DND-41 (cell line): ENCODE results near the gene LYZ.

Source experiments
- CTCF ChIP-seq: IDR thresholded peaks from 2 replicates; pipeline ENCODE4 v1.5.1; 2012; ENCODE audit warnings: borderline replicate concordance, low read length, moderate library complexity, mild to moderate bottlenecking; ENCODE audit not compliant: poor library complexity, severe bottlenecking; ENCODE audit errors: extremely low read depth
- EZH2 ChIP-seq: IDR thresholded peaks from 3 replicates; pipeline ENCODE4 v1.6.1; 2012; ENCODE audit warnings: borderline replicate concordance, low read depth, mild to moderate bottlenecking, moderate library complexity, low read length, inconsistent platforms; ENCODE audit not compliant: severe bottlenecking

GRCh38 chr12:69368171-69368570 lies 20.0 kb downstream of the LYZ start:
- TF ChIP-seq EZH2 (no peak), CTCF (no peak)
